CD4-positive, alpha-beta T cell treated with Interferon gamma for 1 hour (primary cell): ENCODE data around the gene SDHAF1.

Source experiments
- DNase-seq: peaks from one replicate; pipeline ENCODE4 v3.0.0-alpha.2; 2020

SDHAF1 gene

DNA sequence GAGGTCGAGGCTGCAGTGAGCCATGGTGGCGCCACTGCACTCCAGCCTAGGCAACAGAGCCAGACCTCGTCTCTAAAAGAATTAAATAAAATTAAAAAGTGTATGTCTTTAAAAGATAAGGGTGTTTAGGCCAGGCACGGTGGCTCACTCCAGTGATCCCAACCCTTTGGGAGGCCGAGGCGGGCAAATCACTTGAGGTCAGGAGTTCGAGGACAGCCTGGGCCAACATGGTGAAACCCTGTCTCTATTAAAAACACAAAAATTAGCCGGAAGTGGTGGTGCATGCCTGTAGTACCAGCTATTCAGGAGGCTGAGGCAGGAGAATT is 7.5 kb upstream of the SDHAF1 start:
- no peak for DNase-seq

- DNase-seq = no peak
Measured at GRCh38 chr19:35988824-35989223, 6.2 kb upstream of the SDHAF1 start.

DNA sequence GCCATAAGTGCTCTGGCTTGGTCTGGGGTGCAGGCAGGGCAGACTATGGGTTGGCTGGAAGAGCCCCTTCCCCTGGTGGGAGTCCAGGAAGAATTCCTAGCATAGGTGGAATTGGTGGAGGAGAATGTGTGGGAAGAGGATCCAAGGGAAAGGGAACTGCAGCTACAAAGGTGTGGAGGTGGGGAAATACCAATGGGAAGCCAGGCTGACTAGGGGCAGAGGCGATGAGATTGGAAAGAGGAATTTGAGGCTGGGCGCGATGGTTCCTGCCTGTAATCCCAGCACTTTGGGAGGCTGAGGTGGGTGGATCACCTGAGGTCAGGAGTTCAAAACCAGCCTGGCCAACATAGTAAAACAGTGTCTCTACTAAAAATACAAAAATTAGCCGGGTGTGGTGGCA is 4.8 kb upstream of the SDHAF1 start:
- no peak for DNase-seq

DNA sequence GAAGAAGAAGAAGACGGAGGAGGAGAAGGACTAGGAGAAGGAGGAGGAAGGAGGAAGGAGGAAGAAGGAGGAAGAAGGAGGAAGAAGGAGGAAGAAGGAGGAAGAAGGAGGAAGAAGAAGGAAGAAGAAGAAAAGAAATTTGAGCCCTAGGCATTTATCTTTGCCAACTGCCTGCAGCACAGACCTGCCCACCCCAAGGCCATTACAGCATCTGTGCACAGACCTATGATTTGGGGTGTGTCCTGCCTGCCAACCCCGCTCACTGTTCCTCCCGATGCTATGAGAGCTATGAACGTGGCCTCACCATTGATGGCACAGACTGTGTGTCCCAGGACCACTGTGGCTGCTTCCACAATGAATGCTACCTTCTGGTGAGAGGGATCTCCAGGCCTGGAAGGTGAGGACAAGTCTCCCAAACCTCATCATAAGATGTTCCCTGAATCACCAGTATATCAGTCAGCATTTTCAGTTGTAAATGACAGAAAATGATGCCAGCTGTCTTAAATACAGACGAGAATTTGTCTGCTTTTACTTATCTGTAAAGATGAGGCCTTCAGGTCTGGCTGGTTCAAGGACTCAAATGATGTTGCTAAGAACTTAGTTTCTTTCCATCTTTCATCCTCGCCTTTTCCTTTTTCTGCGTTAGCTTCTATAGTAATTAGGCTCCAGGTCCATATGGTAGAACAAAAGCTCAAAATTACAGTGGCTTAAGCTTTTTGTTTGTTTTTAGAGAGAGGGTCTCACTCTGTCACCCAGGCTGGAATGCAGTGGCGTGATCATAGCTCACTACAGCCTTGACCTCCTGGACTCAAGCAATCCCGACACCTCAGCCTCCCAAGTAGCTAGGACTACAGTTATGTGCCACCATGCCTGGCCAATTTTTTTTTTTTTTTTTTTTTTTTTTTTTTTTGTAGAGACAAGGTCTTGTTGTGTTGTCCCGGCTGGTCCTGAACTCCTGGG is 3.9 kb upstream of the SDHAF1 start:
- no peak for DNase-seq

DNA sequence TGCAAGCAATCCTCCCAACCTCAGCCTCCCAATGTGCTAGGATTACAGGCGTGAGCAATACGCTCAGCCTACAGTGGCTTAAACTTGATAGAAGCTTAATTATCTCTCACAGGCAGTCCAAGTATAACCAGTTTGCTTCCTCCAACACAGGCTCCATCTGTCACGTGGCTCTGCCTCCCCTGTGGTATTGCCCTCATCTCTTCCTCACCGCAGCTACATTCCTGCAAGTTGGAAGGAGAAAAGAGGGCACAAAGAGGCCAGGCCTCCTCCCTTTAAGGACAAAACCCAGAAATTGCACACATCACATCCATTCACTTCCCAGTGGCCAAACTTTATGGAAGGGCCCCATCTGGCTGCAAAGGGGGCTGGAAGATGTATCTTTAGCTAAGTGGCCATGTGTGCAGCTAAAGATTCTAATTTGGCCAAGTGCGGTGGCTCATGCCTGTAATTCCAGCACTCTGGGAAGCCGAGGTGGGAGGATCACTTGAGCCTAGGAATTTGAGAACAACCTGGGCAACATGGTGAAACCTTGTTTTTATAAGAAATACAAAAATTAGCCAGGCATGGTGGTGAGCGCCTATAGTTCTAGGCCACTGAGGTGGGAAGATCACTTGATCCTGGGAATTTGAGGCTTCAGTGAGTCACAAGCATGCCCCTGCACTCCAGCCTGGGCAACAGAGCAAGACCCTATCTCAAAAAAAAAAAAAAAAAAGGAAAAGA is 3.1 kb upstream of the SDHAF1 start:
- no peak for DNase-seq

- DNase-seq = no peak
Measured at GRCh38 chr19:35992907-35993765, 1.9 kb upstream of the SDHAF1 start.

GRCh38 chr19:35993923-35994598 is 927 bp upstream of the SDHAF1 start:
- DNase-seq = no peak

- DNase-seq = no peak
Measured at GRCh38 chr19:35996777-35997176, 1.8 kb downstream of the SDHAF1 start.

DNA sequence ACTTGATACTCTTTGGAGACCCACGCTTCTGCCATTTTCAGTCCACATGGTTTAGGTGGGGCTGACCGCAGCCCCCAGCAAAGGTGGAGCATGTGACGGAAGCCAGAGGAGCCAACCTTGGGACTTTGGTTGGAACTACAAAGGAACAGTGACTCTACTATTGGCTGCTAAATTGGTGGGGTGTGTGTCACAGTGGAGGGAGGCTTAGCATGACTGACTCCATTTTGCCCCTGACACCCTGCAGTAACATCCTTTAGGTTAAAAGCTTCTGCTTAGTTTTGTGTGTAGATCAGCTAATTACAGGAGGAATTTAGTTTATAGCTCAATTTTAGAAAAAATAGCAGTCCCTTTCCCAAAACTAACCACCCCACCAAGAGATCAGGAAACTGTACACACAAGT is 6.6 kb downstream of the SDHAF1 start:
- DNase-seq = no peak

- no peak for DNase-seq
Measured at GRCh38 chr19:36003284-36003683, 8.3 kb downstream of the SDHAF1 start.

DNA sequence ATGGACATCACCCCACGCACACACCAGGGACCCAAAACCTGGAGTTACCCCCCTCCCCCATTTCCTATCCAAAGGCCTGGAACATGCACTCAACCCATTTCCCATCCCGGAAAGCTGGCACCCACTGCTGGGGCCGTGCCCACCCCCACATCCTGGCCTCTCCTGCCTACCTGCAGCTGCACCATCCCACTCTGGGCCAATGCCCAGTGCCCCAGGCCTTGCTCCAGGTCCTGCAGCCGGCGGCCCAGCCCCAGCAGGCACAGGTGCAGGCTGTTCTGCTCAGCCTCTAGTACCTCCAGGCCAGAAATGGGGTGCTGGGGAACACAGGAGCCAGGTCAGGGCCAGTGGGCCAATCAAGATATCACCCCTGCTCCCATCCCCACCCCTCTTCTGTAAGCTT is 12.0 kb downstream of the SDHAF1 start:
- no peak for DNase-seq

GRCh38 chr19:36008336-36008978 is 13.5 kb downstream of the SDHAF1 start, which contains the start of gene SYNE4:
SYNE4 (minus strand) TSS chr19:36008813; CDS start chr19:36008681, 132 bp downstream.
- no peak for DNase-seq

GRCh38 chr19:36009220-36009619 is 14.2 kb downstream of the SDHAF1 start:
- DNase-seq = peak; percentile 22

- no peak for DNase-seq
Measured at GRCh38 chr19:36009633-36010379, 14.8 kb downstream of the SDHAF1 start.

DNA sequence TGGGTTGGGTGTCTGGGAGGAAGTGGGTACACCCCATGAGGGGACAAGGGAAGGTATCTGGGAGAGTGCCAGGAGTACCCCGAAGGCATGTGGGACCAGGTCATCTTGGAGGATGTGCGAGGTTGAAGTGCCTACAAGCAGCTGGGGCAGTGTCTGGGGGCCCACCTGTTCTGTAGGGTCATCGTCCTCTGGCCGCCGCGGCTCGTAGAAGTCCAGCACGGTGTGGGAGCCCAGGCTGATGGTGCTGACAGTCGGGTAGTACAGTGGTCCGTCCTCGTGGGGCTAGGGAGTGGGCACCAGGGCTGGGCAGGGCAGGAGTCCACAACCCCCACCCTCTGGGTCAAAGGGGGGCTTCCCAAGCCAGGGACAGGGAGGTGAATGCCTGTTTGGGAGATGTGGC is 15.4 kb downstream of the SDHAF1 start:
- DNase-seq = no peak

GRCh38 chr19:36013280-36014011 is 18.5 kb downstream of the SDHAF1 start:
- no peak for DNase-seq

DNA sequence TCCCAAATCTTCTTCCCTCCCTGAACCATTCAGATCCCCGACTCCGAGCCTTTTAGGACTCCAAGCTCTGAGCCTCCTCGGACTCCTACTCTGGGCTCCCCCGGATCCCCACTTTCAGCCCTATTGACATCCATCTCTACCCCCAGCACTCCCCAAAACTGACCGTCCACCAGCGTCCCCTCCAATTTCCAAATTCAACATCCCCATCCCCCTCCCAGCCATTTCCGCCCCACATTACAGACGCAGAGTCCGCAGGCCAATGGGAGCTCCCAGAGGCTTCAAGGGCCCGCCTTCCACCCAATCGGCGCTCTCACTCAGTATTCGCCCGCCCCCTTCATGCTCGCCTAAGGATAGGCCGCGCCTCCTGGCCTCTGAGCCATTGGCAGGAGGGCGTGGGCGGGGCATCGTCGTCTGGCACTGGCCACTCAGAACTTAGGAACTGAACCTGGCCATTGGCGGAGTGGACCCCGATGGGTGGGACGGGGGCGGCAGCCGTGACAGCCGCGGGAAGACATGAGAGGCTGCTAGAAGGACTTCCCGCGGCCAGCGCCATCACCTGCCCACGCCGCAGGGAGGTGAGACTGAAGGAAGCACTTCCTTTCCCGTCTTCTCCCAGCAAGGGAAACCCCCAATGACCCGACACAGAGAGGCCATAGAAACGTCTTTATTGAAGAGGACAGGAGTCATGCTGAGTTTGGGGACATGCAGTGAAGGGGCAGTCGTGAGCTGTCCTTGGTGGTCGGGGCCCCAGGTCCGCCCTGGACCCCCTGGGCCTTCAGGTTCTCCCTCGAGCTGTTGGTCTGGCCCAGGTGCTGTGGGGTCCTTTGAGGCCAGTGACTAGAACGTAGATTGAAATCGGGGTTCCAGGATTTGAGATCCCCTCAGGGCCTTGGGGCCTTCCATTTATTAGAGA is 19.3 kb downstream of the SDHAF1 start, which contains the start of gene ALKBH6:
Gene ALKBH6 (minus strand): TSS at position 202 of the 913 bp plus-strand sequence. CDS start 816 bp downstream, outside the sequence.
- DNase-seq = peak; percentile 99

GRCh38 chr19:36019061-36019670 is 24.2 kb downstream of the SDHAF1 start:
- DNase-seq = no peak

DNA sequence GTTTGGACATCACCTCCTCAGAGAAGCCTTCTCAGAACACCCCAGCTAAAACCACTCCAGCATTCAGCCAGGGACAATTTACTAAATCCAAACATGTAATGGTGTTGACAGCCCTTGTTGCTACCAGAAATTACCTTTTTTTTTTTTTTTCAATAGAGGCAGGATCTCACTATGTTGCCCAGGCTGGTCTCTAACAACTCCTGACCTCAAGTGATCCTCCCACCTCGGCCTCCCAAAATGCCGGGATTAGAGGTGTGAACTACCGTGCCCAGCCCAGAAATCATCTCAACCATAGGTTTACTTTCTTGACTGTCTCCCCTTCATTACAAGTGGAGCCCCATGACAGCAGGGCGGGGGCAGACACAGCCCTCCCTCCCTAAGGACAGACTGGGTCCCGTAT is 28.4 kb downstream of the SDHAF1 start:
- DNase-seq = no peak
